SK-N-MC (cell line): Measurements from ENCODE around the gene UNK.

Experiments used
- EZH2 ChIP-seq: fragments of 200-600 bp; sonication (generic); IDR thresholded peaks from one replicate; pipeline ENCODE4 v1.6.1; 2017; ENCODE audit warnings: antibody characterized with exemption
- POLR2AphosphoS5 ChIP-seq: IDR thresholded peaks from 2 replicates; pipeline ENCODE4 v1.6.1; 2012; ENCODE audit warnings: mild to moderate bottlenecking, low read depth, low read length, borderline replicate concordance

GRCh38 chr17:75762513-75763268 lies 21.9 kb upstream of the UNK start:
- TF ChIP-seq POLR2AphosphoS5 (no peak), EZH2 (no peak)
